Mesothelial cell of epicardium (in vitro differentiated cells): Measurements from ENCODE around the gene ADRM1. TPM values are rescaled to one million over a fixed set of nuclear protein-coding genes. Genes with fewer than 3 reads are reported as not detected.

Source experiments
- DNase-seq, 2 experiments: peaks; one replicate each; pipeline ENCODE4 v3.0.0; 2021; ENCODE audit warnings: low spot score in 2 of 2; ENCODE audit not compliant: unreplicated experiment in 2 of 2
- H3K27ac Mint-ChIP-seq: 2 replicates; pipeline ENCODE4 v1.8.0; 2021; ENCODE audit warnings: mixed read lengths
- H3K27me3 Mint-ChIP-seq: 2 replicates; pipeline ENCODE4 v1.8.0; 2021; ENCODE audit warnings: low read depth, mixed read lengths
- H3K36me3 Mint-ChIP-seq: 2 replicates; pipeline ENCODE4 v1.8.0; 2021; ENCODE audit warnings: mixed read lengths
- H3K4me1 Mint-ChIP-seq: 2 replicates; pipeline ENCODE4 v1.8.0; 2021; ENCODE audit warnings: mixed read lengths
- H3K4me3 Mint-ChIP-seq: 2 replicates; pipeline ENCODE4 v1.8.0; 2021; ENCODE audit warnings: mild to moderate bottlenecking, moderate library complexity, mixed read lengths
- H3K9me3 Mint-ChIP-seq: 2 replicates; pipeline ENCODE4 v1.8.0; 2021; ENCODE audit warnings: mixed read lengths
- total RNA-seq: library from RNA; stranded (reverse); gene quantifications from 3 replicates; pipeline ENCODE4 v1.2.1, GENCODE V29; 2021
- TF ChIP-seq, protein P1 (sequence below): fragments of 200-600 bp; sonication (generic); IDR thresholded peaks from one replicate; pipeline ENCODE4 v1.5.0; 2021; ENCODE audit warnings: antibody characterized with exemption; ENCODE audit not compliant: unreplicated experiment

The ADRM1 gene
- total RNA-seq, 1 donor from 2014 or later, result 59.0 TPM

DNA sequence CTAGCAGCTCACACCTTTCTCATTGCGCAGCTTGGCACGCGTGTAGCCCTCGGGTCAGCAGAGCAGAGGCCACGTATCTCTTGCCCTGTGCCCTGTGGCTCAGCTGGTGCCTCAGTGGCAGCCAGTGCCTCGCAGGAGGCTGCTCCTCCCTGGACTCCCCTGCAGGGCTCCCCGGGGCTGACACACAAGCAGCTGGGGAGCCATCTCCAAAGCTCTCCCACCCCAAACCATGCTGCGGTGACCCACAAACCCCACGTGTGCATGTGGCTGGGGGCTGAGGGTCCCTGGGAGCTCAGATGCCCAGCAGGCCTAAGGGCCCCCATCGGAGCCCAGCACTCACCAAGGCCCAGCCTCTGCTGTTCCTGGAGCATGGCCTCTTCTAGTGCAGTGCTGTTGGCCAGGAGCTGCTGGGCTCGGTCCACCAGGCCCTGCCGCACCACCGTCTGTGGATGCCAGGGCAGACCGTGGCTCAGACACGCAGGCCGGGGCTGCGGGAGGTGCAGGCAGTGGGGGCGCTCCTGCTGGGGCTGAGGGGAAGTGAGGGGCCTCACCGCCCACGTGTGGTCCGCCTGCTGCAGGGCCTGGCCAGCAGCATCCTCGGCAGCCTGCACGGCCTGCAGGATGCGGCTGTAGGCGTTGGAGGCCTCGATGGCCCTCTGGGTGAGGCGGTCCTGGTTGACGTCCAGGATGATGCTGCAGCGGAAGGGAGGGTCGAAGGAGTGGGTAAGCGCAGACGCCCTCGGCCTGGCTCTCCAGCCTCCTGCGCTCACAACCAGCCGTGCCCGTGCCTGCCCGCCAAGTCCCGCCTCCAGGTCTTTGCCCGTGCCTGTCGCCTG is 13.8 kb downstream of the ADRM1 start:
- DNase-seq, result no peak
- Mint-ChIP-seq H3K27me3 (no peaks in the 10 kb centered on the region), H3K27ac (no peak overlapping the region), H3K4me3 (no peak overlapping the region), H3K9me3 (no peaks in the 10 kb centered on the region), H3K36me3 (peaks cover 22% of the 10 kb centered on the region), H3K4me1 (no peaks in the 10 kb centered on the region)
- TF ChIP-seq, protein P1, sequence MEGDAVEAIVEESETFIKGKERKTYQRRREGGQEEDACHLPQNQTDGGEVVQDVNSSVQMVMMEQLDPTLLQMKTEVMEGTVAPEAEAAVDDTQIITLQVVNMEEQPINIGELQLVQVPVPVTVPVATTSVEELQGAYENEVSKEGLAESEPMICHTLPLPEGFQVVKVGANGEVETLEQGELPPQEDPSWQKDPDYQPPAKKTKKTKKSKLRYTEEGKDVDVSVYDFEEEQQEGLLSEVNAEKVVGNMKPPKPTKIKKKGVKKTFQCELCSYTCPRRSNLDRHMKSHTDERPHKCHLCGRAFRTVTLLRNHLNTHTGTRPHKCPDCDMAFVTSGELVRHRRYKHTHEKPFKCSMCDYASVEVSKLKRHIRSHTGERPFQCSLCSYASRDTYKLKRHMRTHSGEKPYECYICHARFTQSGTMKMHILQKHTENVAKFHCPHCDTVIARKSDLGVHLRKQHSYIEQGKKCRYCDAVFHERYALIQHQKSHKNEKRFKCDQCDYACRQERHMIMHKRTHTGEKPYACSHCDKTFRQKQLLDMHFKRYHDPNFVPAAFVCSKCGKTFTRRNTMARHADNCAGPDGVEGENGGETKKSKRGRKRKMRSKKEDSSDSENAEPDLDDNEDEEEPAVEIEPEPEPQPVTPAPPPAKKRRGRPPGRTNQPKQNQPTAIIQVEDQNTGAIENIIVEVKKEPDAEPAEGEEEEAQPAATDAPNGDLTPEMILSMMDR, result no peak

DNA sequence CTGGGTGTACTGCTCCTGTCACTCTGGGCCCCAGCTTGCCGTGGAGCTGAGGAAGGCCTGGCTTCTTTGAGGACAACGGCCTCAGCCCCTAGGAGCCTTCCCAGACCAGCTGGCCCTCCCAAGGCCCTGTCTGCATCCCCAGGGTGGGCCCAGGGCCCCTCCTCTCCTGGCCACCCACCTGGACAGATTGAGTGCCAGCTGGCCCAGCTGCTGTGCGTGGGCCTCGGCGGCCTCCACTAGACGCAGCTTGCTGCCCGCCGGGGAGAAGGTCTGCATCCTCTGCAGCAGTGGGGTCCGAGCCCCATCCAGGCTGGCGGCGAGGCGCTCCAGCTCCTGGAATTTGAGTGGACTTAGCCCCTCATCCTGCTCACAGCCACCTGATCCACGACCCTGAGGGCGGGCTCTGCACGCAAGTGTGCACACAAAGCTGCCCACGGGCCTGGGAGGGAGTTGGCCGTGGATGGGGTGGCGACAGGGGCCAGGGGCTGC is 14.4 kb downstream of the ADRM1 start:
- H3K36me3 Mint-ChIP-seq, result peaks cover 22% of the 10 kb centered on the region
- TF ChIP-seq, protein P1, result no peak
- no peaks in the 10 kb centered on the region for H3K27me3 Mint-ChIP-seq
- H3K9me3 Mint-ChIP-seq, result no peaks in the 10 kb centered on the region
- no peak for DNase-seq
- no peak overlapping the region for H3K27ac Mint-ChIP-seq
- no peak overlapping the region for H3K4me3 Mint-ChIP-seq
- no peaks in the 10 kb centered on the region for H3K4me1 Mint-ChIP-seq

DNA sequence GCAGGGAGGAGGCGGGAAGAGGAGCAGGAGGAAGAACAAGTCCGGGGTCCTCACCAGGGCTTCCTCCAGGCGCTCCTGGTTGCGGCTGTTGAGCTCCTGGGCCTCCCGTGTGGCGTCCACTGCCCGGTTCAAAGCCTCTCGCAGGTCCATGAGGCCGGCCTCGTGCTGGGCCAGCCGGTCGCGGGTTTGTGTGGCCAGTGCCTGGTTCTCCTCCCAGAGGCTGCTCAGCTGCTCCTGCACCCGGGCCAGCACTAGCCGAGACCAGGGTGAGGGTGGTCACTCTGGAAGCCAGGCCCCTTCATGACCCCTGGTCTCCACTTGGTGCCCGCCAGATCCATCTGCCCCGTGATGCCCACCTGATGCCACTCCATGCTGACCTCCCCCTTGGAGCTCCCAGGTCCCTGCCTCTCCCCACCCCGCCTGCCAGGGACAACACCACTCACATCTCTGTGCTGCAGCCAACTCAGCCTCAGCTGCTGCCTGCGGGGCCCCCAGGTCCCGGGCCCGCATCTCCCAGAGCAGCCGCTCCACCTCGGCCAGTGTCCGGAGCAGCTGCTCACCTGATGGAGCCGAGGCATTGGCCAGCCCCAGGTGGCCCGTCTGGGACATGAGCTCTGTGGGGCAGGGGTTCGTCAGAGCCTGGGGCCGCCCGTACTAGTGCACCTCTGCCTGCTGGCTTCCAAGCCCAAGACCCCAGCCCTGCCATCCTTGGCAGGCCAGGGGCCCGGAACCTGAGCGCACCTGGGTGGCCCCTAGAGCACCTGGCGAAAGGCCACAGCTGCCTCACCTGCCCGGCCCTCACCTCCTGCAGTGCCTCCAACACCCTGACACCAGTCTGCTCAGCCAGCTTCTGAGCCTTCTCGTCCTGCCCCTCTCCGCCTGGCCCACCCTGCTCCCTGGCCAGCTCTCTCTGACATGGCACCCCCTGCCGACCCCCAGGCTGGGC is 15.9 kb downstream of the ADRM1 start:
- no peak for DNase-seq
- Mint-ChIP-seq H3K27me3 (no peaks in the 10 kb centered on the region), H3K4me1 (no peaks in the 10 kb centered on the region), H3K4me3 (no peak overlapping the region), H3K36me3 (peaks cover 22% of the 10 kb centered on the region), H3K9me3 (no peaks in the 10 kb centered on the region), H3K27ac (peak overlapping the region; percentile 66)
- TF ChIP-seq, protein P1, result no peak

DNA sequence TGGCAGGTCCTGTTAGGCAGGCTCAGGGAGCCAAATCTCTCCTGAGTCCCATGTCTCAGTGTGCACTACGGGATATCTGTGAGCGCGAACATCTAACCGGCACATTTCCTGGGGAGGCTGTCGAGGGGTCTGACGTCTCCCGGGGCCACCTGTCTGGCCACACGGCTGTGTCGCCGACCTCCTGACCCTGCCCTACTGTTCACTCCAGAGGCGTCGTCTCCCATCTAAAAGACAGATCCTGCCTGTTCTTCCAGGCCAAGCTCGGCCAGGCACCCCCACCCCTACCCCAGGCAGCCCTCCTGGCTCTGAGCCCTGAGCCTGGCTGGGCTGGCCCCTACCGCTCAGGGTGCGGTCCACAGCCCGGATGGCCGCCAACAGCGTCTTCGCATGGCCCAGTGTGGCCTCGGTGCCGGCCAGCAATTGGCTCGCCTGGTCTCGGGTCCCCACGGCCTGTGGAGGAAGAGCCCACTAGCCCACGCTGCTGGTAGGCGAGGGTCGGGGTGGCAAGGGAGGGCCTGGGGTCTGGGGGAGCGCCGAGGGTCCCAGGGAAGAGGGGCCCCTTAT is 16.6 kb downstream of the ADRM1 start:
- peak overlapping the region; percentile 66 for H3K27ac Mint-ChIP-seq
- H3K27me3 Mint-ChIP-seq, result no peaks in the 10 kb centered on the region
- H3K36me3 Mint-ChIP-seq, result peaks cover 22% of the 10 kb centered on the region
- no peaks in the 10 kb centered on the region for H3K4me1 Mint-ChIP-seq
- no peaks in the 10 kb centered on the region for H3K9me3 Mint-ChIP-seq
- no peak for DNase-seq
- TF ChIP-seq, protein P1, result no peak
- H3K4me3 Mint-ChIP-seq, result no peak overlapping the region

DNA sequence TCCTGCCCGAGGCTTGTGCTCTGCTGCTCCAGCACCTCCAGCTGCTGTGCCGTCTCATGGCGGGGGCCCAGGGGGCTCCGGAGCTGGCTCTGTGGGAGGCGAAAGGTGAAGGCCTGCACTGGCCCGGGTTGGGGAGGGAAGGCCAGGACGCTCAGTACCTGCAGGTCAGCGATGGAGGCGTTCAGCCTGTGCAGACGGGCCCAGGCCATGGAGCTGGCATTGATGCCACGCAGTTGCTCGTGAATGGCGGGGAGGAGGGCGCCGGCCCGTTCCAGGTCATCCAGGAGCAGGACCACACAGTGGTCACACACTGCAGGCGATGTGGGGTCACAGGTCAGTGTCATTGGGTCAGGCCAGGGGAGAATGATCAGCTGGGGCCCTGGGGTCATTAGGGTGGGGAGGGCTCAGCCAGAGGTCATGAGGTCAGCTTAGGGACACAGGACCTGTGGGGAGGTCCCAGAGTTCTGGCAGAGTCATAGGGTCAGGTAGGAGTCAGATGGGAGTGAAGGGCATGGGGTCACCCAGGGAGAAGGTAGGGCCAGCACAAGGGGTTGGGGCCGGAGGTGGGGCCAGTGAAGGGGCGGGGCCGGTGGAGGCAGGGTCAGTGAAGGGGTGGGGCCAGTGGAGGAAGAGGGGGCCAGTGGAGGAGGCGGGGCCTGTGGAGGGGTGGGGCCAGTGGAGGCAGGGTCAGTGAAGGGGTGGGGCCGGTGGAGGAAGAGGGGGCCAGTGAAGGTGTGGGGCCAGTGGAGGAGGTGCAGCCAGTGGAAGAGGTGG is 18.0 kb downstream of the ADRM1 start:
- peaks cover 31% of the 10 kb centered on the region for H3K36me3 Mint-ChIP-seq
- DNase-seq, result no peak
- no peaks in the 10 kb centered on the region for H3K27me3 Mint-ChIP-seq
- H3K4me1 Mint-ChIP-seq, result no peaks in the 10 kb centered on the region
- H3K27ac Mint-ChIP-seq, result no peak overlapping the region
- TF ChIP-seq, protein P1, result no peak
- no peaks in the 10 kb centered on the region for H3K9me3 Mint-ChIP-seq
- no peak overlapping the region for H3K4me3 Mint-ChIP-seq
